GM21737 (cell line): ENCODE data around the gene IFNK.
"Not testable (repeated sequence)": the region's sequence is repeated elsewhere in the genome, so short reads cannot be mapped to it uniquely, and the experiment has no call there.

ENCODE experiments used
- ATAC-seq: cut with Tn5 transposase; IDR thresholded peaks from one replicate; pipeline ENCODE4 v1.9.1; 2021; ENCODE audit warnings: mild to moderate bottlenecking, moderate library complexity; ENCODE audit not compliant: unreplicated experiment

IFNK gene, protein sequence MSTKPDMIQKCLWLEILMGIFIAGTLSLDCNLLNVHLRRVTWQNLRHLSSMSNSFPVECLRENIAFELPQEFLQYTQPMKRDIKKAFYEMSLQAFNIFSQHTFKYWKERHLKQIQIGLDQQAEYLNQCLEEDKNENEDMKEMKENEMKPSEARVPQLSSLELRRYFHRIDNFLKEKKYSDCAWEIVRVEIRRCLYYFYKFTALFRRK

DNA sequence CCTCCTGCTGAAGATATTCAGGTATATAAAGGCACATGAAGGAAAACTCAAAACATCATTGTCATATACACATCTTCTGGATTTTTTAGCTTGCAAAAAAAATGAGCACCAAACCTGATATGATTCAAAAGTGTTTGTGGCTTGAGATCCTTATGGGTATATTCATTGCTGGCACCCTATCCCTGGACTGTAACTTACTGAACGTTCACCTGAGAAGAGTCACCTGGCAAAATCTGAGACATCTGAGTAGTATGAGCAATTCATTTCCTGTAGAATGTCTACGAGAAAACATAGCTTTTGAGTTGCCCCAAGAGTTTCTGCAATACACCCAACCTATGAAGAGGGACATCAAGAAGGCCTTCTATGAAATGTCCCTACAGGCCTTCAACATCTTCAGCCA, at the start of gene IFNK:
IFNK (plus strand) TSS at position 55 of the 400 bp plus-strand sequence; CDS start at position 102, 47 bp downstream.
- ATAC-seq, result no peak

DNA sequence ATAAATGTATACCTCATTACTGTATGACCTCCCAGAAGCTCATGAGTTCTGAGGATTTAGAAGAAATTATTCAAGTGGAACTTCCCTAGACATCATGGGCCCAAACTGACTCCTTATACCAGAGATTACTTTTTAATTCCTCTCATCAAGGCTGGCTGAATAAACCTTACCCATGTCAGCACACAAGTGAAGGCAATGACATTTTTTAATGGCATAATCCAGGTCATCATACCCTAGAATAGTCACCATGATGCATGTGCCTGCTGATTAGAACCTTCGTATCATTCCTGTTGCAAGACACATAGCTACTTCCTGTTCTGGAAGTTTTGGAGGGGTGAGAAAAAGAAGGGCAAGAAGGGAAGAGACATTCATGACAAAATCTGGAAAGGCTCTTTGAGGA, 49.8 kb upstream of the IFNK start:
- ATAC-seq, result no peak

DNA sequence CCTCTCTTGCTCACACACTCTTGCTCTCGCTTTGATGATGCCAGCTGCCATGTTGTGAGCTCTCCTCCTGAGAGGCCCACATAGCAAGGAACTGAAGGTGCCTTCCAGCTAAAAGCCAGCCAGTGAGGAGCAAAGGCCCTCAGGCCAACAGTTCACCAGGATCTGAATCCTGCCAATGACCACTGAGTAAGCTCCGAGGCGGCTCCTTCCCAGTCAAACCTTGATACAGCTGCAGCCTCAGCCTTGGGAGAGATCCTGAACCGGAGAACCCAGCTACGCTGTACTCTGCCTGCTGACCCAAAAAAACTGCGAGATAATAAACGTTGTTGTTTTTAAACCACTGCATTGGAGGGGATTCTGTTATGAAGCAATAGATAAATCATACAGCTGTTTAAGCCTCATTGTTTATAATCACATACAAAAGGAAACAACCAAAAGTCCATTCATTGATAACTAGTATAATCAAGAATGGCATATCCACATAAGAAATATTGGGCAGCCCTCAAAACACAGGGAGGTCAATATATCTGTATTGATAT, 49.0 kb upstream of the IFNK start:
- no peak for ATAC-seq

DNA sequence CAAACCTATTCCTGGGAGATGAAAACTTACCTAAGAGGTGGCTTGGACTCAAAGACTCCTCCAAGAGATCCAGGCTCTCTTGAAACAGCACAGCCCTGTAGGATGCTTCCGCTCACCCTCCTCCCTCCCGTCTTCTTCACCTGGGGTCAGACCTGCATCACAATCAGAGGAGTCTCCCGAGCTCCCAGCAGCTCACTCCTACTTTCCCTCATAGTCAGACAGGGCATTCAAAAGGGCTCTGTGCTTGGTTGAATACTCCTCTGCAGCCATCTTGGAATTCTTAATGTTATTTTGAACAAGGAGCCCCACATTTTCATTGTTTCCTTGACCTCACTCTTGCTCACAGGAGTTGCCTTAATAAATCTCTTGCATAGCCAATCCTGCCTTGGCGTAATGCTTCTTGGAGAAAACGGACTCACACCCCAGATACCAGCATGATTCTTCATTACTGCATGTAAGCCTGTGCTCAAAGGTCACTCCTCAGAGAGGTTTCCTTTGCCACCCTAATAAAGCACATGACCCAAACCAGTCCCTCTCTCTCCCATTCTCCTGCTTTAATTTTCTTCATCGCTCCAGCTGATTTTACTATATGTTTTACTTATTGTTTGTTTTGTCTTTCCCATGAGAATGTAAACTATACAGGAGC, 47.1 kb upstream of the IFNK start:
- no peak for ATAC-seq

DNA sequence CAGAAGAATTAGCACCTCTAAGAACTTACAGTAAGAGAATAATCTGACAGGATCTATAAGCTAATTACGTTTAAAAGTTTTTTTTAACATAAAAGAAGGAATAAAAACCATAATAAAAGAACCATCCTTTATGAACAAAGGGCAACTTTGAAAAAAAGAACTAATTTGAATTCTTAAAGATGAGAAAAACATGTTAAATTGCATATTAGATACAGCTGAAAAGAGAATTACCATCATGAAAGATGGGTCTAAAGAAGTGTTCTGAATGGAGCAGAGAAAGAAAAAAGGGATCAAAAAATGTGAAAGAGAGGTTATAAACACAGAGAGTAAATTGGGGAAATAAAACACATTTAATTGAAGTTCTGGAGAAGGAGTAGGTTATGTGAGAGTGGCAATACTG, 45.8 kb upstream of the IFNK start:
- no peak for ATAC-seq

DNA sequence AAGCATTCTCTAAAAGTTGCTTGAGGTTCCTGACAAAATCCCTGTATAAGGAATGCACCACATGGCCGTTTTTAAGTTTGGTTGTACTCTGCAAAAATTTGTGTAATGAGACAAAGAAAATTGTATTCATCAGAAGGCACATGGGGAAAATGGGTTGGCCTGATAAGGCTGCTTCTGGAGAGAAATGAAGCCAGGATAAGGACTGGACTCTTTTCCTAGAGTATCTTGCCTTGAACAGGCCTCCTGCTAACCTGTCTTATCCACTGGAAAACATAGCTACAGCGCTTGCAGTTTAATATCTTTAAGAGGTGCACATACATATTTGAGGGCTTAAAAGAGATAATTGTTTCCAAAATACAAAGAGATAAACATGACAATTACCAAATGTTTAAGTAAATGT, 41.4 kb upstream of the IFNK start:
- no peak for ATAC-seq

DNA sequence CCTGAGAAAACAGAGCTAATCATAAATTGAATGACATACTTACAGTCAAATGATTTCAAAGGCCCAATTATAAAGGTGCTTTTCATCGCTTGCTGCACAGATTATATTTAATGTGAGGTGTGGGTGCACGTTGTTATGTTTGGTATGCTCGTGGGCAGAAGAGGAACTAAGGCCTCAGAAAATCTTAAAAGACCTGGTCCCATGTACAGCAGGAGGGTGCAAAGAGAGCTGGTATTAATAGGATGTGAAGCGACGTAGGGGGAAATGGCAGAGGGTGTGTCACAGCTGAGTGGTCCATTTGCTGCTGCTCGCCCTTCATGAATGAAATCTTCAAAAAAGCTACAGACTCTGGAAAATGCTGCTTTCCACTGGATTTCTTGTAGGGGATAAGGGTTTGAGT, 40.5 kb upstream of the IFNK start:
- ATAC-seq, result no peak

DNA sequence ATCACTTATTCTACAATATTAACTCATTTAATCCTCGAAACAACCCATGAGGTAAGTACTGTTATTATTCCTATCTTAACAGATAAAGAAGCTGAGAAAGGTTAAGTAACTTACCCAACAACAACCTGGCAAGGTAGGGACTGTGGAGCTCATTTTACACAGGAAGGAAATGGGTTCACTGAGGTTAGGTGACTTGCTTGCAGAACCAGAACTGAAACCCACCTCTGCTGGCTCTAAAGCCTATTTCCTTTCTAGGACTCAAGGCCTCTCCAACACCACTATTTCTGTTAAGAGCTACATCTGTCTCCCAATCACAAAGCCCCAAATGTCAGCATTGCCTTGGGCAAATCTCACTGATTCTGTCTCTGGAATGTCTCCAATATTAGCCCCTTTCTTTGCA, 38.9 kb upstream of the IFNK start:
- peak; percentile 78 for ATAC-seq

DNA sequence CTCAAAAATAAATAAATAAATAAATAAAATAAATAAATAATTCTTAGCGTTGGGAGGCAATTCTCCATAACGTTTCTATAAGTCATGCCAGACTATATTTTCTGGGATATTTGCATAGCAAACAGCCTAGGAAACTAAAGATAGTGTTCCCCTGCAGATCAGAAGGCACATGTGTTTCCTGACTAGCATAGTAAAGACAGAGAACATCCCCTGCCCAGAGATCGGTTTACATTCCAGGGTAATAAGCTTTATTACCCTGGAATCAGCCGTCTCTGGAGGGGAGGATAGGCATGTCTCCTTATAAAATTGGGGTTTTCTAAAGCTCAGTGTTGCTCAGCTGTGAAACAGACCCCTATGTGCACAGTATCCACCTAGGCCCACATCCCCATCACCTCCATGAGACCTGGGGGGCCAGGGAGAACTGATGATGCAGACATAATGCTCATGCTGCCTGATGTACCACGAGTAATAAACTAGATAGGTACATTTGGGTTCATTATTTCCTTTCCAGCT, 36.9 kb upstream of the IFNK start:
- no peak for ATAC-seq

DNA sequence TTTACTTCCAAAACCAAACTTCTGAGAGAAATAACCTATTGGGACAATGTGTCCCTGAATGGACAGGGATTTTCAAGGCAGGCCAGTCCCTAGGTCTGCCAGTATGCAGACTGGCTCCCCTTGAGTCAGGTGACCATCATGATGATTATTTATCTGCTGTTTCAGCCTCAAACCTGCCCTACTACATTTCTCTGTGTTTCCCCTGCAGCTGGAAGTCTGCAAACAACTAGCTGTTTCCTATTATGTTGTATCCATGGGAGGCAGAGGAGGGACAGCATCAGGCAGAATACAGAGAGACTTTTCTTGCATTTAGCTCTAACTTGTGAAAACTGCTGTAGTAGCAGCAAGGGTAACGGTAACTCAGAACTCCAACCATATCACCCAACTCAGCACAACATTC, 36.2 kb upstream of the IFNK start:
- ATAC-seq, result no peak

DNA sequence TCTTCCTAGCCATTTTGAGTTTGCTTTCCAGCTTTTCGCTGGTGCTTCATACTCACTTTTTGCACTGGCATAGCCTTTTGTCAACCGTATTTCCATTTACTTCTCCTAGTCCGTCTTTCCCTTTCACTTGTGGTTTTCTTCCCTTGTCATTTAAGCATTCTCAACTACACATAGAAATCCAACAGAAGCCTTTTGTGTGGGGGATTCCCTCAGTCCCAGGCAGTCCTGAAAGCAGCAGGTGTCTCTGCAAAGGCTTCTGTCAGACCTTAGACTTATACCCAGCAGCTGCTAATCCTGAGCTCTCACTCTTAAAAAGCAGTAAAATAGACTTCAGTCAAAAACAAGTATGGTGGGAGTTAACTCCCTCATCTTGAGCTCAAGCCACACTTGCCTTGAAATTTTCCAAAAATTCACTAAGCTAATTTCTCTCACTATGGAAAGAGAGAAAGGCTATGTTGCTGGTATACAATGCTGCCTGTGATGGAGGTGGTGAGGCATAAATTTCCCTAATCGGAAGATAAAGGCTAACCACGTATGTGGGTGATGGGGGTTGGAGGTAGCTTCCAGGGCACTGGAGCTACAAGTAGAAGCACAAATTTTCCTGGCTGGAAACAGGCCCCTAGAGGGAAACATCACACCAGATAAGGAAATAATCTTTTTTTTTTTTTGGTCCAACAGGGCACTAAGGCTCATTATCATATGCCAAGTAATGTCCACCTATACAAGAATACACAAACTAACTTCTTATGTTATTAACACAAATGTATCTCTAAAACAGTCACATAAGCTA, 34.8 kb upstream of the IFNK start:
- peak; percentile 81 for ATAC-seq

DNA sequence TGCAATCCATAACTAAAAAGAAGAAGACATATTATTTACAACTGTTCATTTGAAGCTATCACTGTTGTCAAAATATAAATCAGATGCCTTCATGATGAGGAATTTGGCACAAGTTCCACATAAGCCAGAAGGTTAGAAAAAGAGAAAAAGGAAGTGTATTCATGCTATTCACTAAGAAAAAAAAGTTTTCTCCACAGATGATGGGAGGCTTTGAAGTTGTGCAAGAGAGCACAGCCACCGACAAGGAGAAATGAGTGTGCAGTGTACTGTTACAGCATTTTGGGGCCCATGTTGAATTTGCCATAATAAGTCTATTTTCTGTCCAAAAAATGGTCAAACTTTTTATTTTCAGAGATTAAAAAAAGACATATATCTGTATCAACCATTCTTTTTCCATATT, 32.9 kb upstream of the IFNK start:
- ATAC-seq, result no peak

DNA sequence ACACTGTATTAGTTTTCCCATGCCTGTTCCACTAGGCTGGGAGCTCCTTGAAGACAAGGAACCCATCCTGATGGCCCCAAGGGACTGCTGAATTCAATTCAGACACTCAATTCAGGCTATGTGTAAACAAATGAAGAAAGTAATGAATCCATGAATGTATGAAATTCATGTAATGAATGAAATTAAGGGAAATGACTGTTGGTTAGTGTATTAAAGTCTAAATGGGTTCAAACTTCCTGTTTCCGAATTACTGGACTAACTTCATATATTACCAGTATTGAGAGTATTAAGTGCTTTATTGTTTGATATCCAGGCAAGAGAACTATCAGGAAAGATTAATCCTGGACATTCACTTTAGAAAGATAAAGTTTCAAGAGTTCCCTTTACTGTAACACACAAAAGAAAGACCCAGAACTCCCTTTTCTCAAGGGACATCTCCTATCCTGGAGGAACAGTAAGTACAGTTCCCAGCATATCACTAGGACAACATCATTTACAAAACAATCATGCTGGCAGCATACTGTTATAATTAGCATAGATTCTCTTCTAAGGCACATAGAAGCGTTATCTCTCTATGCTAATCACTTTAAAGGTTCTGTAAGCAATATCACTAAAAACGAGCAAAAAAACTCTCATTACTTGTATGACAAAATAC, 28.5 kb upstream of the IFNK start:
- ATAC-seq, result no peak

DNA sequence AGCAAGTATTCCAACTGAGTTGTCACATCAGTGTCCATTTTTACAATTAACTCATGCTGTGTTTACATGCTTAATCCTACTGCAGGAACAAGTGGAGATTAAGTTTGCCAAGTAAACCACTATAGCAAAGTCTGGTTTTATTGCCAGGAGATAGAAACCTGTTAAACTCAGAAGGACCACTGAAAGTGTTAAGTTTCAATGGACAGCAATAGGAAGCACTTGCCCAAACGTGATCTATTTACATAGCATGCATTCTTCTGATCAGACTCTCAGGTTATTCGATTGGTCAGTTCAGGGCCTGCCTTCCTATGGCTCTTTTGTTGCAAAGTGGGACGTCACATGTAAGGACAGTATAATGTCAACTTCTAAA, 28.0 kb upstream of the IFNK start:
- ATAC-seq, result no peak

DNA sequence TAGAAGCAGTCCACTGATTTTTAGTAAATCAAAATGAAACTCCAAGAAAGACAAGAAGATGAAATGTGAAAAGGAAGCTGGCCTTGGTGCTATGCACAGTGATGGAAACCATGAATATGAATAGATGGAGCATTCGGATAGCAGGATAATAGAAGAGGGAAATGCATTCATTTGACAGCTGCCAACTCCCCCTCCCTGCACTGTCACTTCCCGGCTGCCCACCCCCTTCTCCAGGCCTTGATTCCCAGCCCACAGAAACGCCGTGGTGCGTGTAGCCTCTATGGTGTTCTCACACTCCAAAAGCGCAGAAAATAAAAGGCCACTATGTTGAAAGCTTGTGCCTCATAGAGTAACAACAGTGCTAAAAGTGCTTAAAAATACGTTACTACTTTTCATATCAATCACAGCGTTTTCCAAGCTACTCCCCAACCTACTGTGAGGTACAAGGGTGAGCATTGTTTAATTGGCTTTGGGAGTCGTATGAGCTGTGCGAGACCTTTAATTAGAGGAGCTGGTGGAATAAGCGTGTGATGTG, 26.1 kb upstream of the IFNK start:
- no peak for ATAC-seq

DNA sequence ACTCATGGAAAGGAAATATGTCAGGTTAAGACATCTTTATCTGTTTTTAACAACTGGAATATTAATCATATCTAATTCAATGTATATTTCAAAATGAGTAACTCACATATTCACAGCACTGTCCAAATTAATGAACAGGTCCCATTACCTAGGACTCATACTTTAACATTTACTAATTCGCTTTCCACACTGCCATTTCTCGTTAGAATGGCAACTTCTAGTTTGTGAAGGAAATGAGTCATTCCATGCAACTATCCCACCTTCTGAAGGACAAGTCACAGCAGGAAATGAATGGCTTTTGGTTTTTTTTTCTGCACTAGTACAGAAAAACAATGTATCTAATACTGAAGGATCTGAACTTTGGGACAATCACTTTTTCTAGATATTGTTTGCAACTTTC, 24.6 kb upstream of the IFNK start:
- no peak for ATAC-seq

DNA sequence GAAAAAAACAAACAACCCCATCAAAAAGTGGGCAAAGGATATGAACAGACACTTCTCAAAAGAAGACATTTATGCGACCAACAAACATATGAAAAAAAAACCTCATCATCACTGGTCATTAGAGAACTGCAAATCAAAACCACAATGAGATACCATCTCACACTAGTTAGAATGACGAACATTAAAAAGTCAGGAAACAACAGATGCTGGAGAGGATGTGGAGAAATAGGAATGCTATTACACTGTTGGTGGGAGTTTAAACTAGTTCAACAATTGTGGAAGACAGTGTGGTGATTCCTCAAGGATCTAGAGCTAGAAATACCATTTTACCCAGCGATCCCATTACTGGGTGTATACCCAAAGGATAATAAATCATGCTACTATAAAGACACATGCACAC, 23.2 kb upstream of the IFNK start:
- ATAC-seq, result not testable (repeated sequence)

DNA sequence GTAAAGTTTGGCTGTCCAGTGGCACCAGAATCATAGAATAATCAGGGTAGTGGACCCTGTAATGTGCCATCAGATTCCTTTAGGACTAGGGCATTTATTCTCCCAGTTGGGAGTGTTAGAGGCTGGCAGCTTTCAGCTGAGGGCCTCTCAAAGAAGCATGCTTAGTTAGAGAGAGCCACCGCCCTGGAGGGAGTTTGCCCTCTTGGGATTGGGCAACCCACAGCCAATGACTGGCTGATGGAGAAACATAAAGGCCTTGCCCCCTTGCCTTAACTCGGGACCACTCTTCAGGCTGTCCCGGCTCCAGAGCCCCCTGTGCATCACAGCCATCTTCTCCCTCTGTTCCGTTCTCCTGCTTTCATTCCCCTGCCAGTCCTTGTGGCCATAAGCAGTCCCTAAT, 20.5 kb upstream of the IFNK start:
- no peak for ATAC-seq

DNA sequence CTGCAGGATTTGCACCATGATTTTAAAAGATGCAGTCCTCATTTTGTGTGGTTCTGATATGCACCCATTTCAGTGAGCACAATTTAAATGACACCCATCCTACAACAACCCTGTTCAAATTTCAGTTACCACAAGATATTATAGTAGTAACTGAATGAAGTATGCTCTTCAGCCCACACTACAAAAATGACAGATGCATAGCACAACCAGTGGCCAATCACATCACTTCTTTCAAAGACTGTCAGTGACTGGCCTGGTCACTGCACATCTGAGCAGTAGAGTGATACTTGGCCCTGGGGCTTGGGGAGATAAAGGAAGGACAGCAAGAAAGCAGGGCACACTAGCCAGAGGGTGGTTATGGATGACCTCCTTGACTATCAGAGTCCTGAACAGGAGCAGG, 19.8 kb upstream of the IFNK start:
- ATAC-seq, result no peak

DNA sequence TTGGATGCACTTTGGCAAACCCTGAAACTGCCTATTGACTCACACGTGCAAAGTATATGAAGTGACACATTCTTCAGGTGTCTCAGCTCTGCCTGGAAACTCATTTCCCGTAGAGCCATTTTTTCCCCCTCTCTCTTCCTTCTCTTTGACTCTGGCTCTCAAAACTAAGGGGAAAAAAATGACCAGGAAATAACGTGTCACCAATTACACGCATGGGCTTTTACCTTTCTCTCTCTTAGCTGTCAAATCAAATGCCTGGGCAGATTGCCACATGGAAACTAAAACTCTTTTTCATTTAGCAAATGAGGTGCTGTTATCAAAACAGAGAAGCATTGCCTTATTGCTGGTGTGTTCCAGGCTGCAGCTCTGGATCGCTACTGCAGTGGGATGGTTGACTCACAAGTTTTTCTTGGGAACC, 18.3 kb upstream of the IFNK start:
- ATAC-seq, result no peak

DNA sequence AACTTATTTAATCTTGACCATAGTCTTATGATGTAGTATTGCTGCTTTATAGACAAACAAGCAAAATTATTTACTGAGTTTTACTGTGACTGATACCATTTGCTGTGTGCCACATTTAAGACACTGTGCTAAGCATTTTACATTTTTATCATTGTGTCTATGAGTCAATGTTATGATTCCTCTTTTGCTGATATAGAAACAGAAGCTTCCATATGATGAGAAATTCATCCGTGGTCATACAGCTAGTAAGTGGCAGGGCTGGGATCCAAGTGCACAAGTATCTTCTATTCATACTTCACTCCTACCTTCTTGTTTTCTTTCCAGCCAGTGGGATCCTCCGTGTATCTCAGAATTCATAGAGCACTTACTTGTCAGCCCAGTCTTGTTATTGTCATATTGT, 17.1 kb upstream of the IFNK start:
- ATAC-seq, result no peak
